NCI-H345 treated with DMSO at 0.1 percent for 48 hours (cell line): ENCODE results near the gene PTPRM.

Source experiments
- DNase-seq: peaks from one replicate; lab custom pipeline; 2025; ENCODE audit not compliant: unreplicated experiment; lab: John Stamatoyannopoulos, UW

Gene PTPRM

DNA sequence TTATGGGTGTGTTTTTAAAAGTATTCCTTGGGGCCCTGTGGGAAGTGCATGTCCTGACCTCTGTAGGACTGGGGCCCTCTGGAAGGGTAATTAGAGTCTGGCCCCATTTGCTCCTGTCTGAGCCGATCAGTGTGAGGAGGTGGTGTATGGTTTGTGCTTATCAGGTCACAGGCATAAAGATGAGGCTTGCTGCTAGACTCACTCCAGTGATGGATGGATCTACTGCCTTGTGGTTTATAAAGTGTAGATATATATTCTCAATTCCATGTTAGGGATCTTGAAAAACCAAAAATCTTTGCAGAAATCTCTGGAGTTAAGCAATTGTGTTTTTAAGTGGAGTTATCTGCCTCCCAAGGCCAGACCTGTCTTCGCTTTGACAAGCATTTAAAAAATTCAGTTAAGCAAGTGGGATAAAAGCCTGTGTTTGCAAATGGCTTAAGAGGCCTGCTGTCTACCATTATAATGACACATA, 182.4 kb downstream of the PTPRM start:
- no peak for DNase-seq

- DNase-seq = no peak
Measured at GRCh38 chr18:7750095-7750663, 183.1 kb downstream of the PTPRM start.

DNA sequence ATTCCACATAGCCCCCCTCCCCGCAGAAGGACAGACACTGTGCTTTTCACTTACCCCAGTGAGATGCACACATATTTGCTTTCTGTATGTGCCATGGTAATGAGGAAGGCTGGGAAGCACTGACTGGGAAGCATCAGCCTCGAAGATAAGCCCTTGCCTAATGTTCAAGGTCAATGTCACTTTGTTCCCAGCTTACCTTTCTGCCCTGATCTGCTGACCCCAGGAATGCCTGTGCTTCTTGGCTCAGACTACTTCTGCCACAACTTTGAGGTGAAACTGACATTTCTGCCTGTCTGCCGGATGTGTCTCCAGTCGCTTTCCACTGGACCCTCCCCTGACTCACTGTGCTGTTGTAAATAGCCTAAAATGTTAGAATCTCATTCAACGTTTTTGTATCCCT, 183.8 kb downstream of the PTPRM start:
- no peak for DNase-seq

- peak; percentile 27 for DNase-seq
Measured at GRCh38 chr18:7754258-7754657, 187.1 kb downstream of the PTPRM start.

DNA sequence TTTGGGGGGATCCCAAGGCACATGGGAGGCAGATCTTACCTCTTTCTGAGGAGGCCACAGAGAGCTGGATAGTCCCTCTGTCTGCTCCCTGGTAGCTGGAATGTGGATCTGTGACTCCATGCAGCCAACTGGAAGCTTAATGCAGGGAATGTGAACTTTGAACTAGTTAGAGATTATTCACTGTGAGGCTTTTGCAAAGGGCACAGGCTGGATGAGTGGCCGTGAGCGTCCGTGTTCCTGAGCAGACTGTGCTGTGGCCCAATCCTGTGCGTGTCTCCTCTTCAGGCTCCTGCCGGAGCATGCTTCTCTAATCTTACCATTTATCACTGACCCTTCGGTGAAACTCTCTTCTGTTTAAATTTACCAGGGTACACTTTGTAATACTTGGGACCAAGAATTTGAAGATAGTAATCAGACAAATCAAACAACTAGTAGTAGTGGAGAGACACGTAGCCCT, 187.6 kb downstream of the PTPRM start:
- DNase-seq = no peak

- DNase-seq = no peak
Measured at GRCh38 chr18:7755753-7756475, 188.8 kb downstream of the PTPRM start.

GRCh38 chr18:7757175-7757574, 190.1 kb downstream of the PTPRM start:
- DNase-seq = no peak

DNA sequence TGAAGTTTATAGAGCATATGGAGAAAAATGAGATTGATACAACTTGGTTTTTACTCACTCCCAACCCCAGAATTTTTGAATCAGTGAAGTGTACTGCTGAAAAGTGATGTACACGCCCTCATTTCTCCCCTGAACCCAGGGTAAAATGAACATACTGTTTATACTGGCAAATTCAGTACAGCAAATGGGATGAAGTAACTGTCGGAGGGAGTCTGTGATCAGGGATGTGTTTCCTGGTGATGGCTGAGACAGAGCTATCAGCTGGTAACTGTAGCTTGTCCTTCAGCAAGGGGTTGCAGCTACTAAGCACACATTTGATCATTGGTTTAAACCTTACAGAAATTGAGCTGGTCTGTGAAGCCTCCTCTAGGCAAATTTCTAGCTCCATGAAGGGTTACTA, 191.6 kb downstream of the PTPRM start:
- no peak for DNase-seq

DNA sequence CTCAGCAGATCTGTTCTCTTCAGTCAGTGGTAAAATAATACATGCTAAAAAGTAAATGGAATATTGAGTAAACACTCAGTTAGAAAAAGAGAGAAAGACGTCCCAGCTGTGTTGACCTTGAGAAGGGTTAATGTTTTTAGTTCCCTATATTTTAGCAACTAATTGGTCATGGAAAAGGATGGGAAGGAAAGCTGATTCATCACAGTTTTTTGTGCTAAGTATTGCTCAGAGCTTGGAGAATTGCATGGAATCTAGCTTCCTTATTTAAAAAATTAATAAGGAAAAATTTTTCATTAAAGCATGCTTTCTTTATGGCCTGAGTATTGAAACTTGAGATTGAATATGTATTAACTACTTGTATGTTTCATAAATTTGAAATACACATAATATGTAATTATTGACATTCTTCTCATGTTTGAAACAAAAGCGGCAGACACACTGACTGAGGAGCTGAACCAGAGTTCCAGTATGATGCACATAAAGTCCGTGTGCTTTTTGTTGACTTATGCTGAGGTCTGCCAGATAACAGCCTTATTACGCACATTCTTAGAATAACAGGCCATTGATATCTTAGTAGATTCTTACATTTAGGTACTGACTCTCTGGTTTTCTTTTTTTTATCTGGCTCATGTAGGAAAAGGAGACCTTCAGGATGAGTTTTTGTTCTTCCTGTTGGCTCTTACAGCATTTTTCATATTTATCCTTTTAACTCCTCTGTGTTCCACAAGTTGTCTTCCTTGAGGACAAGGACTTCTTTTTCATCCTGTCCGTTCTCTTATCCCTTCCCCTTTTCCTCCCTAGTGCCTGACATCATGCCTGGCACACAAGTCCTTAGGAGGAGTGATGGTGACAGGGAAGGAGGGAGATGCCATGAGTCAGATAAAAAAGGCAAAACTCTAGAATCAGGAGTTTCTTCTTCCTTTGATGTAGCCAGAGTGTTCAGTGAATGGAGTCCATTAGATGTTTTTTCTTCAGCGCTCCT, 194.1 kb downstream of the PTPRM start:
- no peak for DNase-seq

- no peak for DNase-seq
Measured at GRCh38 chr18:7764405-7764804, 197.3 kb downstream of the PTPRM start.

DNA sequence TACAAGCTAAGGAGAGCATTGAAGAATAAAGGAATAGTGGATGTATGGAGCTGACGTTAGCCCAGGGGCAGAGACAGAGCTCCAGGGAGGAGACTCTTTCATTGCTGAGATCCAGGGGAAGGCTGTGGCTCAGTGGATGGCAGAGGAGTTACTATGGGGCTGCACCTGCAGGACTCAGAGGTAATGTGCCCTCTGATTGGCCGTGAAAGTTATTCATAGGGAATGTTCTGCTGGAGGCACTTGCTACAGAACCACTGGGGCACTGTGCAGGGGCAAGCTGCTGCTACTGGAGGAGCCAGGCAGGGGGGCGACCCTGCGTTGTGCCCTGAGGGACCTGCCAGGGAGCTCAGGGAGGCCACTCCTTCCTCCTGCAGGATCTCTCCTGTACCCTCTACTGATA, 199.2 kb downstream of the PTPRM start:
- DNase-seq = no peak

DNA sequence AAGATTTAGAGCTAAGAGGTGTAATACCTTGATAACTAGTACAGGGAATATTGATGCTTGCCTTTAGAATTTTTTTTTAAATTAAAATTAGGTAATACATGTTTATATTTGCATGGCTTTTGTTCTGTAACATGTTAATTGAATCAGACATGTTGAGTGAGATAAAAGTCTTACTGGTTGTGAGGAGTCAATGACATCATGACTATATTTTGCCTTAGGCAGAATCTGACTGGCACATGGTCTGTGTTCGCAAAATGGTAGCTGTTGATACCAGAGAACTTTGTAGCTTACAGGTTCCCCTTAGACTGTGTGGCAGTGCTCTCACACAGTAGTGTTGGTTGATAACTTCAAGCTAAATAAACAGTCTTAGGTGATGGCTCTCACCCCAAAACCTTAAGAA, 199.7 kb downstream of the PTPRM start:
- no peak for DNase-seq

DNA sequence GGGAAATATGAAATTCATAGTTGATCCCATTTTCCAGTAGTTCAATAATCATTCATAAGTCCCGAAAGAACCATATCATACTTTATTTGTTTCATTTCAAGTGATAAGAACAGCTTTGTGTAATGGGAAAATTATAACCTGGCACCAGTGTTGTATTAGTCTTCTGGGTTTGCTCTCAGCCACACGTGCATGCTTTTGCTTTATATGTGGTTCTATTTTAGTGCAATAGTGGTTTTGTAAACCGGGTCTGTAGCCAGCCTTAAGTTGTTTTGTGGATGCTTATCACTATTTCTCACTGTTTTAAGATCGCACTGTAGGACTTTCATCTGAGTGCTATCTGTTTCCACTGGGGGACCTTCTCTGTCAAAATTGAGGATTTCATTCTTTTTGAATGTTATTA, 203.8 kb downstream of the PTPRM start:
- DNase-seq = no peak

GRCh38 chr18:7772510-7772888, 205.4 kb downstream of the PTPRM start:
- DNase-seq = no peak

- DNase-seq = no peak
Measured at GRCh38 chr18:7772951-7773350, 205.8 kb downstream of the PTPRM start.

- no peak for DNase-seq
Measured at GRCh38 chr18:7775128-7775527, 208.0 kb downstream of the PTPRM start.

DNA sequence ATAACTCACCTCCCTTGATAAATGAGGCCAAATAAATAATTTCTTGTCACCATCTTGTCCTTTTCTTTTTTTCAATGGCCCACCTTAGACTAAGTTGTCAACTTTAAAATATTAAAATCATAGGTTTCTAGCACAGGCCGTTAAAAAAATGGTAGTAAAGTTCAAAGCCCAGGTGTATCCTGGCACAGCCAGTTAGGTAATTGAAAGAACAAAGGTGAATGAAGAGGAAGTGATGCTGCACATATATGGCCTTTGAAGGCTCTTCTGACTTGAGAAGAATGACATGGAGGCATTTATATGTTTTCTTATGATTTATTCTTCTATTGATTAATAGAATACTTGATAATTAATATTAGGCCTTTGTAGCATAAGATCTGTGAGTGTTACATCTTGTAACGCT, 208.7 kb downstream of the PTPRM start:
- DNase-seq = no peak

DNA sequence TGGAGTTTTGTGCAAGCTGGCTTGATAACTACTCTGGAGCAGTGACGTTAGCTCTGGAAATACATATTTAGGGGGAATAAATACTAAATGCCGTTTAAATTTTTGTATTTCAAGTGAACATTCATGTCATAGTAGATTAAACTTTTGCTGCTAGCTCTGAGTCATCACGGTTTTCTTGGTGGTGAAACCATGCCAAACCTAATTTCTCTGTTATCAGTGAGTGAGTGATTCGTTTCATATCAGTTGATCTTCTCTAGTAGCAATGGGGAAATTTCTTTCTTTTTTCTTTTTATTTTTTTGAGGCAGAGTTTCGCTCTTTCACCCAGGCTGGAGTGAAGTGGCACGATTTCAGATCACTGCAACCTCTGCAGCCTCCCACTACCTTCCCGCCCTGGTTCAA, 211.1 kb downstream of the PTPRM start:
- no peak for DNase-seq

GRCh38 chr18:7779211-7779610, 212.1 kb downstream of the PTPRM start:
- DNase-seq = no peak

DNA sequence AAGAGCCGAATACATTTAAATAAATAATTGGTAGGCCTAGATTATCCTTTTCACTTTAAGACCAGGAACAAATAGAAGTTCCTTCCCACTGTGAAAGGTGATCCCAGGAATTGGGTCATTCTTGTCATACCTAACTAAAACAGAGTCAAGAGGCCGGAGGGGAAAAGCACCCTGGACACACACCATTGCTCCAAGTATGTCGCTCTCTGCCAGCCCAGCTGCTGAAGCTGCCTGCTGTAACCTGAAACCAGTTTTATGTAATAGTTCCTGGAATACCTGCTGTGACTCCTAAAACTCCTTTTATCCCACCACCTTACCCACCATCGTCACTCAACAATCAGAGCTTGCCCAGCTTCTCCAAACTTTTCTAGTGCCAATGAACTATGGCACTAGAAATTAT, 217.1 kb downstream of the PTPRM start:
- no peak for DNase-seq

GRCh38 chr18:7786569-7786968, 219.5 kb downstream of the PTPRM start:
- no peak for DNase-seq

- no peak for DNase-seq
Measured at GRCh38 chr18:7787339-7787738, 220.2 kb downstream of the PTPRM start.
